HT1080 (cell line): ENCODE results near the gene SLC16A2. TPM values are rescaled to one million over a fixed set of nuclear protein-coding genes. Genes with fewer than 3 reads are reported as not detected.

ENCODE experiments used
- DNase-seq: peaks from one replicate; pipeline ENCODE4 v3.0.0-alpha.2; 2015; ENCODE audit warnings: low read depth
- polyA plus RNA-seq, 2 experiments: library from polyadenylated mRNA; depleted of rRNA; stranded (reverse); fragments of >200 nt; gene quantifications; 2 replicates each; pipeline ENCODE4 v1.2.3, GENCODE V29; 2015
- total RNA-seq: library from RNA; depleted of rRNA; stranded (reverse); fragments of >200 nt; shearing (Covaris generic); gene quantifications from 2 replicates; pipeline ENCODE4 v1.2.3, GENCODE V29; 2014; rRNA removed

The SLC16A2 gene
- total RNA-seq = 7.7 and 9.2 TPM in 2 replicates
- polyA plus RNA-seq (2015; cell fraction: cytosol; rRNA removed) = 1.9 and 2.0 TPM in 2 replicates
- 5.1 and 6.0 TPM in 2 replicates for polyA plus RNA-seq (2015; cell fraction: nucleus; rRNA removed)

DNA sequence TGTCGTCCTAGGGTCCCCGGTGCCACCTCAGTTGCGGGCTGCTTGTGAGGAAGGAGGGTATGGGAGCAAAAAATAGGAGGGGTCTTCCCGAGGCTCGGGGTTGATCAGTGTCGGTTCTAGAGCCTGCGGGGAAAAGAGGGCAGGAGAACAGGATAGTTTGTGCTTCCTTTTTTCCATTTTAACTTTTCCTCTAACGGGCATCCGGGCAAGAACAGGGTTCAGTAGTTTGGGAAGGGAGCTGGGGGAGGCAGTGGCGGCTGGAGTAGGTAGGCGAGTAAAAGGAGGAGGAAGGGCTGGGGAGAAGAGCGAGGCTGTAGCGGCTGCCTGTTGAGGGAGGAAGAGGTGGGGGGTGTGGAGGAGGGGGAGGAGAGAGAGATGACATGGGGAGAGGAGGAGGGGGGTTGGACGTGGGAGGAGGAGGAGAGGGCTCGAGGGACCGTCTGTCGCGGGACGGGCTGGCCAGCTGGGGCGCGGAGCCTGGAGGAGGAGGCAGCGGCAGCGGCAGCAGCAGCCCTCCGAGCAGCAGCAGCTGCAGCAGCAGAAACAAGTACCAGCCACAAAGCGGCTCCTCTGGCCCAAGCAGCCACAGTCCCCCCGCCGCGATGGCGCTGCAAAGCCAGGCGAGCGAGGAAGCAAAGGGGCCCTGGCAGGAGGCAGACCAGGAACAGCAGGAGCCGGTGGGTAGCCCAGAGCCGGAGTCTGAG lies at the start of gene SLC16A2:
Gene SLC16A2 (plus strand): TSS at position 458 of the 704 bp plus-strand sequence. CDS start 145 bp downstream, at position 603.
- DNase-seq = peak; percentile 69

DNA sequence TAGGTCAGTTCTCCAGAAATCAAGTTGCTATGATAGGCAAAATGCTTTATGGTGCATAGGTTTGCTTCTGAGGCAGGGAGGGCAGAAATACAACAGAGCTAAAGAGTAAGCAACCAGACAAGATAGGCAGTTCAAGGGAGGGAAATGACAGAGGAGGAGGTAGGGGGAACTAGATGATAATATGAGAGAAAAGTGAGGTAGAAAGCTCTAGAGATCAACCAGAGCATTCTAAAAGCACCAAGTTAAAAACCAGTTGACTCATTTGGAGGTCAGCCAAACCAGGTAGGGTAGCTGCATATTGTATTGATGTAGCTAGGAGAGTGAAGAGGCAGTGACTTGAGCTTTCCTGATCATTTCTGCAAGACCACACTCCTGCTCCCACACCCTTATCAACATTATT lies 49.0 kb upstream of the SLC16A2 start:
- DNase-seq = no peak

DNA sequence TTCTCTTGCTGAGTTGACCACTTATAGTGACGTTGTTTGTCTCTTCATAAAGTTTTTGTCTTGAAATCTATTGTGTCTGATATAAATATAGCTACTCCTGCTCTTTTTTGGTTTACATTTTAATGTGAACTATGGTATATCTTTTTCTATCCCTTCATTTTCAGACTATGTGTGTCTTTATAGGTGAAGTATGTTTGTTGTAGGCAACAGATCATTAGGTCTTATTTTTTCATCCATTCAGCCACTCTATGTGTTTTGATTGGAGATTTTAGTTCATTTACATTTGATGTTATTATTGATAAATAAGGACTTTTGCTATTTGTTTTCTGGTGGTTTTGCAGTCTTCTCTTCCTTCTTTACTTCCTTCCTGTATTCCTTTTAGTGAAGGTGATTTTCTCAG lies 44.0 kb upstream of the SLC16A2 start:
- no peak for DNase-seq

DNA sequence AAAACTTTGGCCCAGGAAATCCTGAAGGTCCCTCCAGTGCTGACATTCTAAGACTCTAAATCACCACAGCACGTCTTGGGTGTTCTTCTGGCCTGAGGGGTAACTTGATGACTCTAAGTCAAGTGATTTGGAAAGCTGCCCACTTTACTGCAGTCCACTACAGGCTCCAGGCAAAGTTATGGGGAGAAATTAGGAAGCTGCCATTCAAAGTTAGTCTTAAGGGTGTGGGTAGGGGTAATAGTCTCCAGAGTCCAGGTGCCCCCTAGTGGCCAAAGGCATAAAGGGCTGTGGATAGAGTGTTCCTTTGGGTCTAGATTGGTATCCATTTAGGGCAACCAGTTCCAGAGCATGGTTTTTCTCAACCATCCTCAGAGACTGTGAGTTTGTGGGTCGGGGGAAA lies 38.7 kb upstream of the SLC16A2 start:
- peak; percentile 74 for DNase-seq

DNA sequence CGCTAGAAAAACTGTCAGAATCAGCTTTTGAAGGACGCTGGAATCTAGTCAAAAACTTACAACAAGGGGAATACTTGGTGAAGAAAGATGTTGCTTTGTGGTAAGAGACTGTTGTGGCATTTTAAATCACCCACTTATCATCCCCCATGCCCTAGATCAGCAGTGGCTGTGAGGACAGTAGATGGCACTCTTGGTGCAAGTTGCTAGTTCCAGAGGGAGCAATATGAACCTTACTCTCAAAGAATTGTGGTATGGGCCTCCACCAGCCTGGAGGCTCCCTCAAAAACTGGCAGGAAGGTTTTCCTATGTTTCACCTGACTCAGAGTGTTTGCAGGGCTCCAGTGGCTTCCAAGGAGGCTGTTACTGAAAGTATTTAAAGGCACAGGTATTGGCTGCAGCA lies 37.7 kb upstream of the SLC16A2 start:
- peak; percentile 61 for DNase-seq

DNA sequence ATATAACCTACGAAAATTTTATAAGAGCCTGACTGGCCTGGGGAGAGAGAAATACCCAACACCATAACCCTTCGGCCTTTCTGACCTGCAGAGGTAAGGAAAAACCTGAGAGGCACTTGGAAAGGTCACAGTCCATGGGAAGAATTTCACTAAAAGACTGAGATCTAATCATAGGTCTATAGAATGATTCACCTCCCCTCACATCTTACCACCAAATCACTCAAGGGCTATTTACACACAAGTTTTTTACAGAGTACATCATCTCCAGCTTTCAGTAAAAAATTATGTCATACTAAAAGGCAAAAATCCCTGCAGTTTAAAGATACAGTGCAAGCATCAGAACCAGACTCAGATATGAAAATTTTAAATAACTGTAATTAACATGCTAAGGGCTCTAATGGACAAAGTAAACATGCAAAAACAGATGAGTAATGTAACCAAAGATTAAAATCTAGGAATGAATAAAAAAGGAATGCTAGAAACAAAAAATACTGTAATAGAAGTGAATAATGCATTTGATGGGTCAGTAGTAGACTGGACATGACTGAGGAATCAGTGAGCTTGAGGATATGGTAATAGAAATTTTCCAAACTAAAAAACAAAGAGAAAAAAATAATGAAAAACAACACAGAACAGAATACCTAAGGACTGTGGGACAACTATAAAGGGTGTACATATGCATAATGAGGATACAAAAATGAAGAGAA lies 32.1 kb upstream of the SLC16A2 start:
- DNase-seq = peak; percentile 11

DNA sequence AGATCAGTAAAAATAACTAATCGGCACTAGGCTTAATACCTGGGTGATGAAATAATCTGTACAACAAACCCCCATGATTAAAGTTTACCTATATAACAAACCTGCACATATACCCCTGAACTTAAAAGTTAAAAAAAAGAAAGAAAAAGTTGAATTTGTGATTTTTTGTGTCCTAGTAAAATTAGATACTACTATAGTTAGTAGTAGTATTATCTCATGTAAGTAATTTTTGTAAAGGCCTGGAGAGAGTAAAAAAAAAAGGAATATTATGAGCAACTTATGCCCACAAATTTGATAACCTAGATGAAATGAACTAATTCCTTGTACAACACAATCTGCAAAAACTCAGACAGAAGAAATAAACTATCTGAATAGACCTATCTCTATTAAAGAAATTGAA lies 25.7 kb upstream of the SLC16A2 start:
- DNase-seq = no peak

DNA sequence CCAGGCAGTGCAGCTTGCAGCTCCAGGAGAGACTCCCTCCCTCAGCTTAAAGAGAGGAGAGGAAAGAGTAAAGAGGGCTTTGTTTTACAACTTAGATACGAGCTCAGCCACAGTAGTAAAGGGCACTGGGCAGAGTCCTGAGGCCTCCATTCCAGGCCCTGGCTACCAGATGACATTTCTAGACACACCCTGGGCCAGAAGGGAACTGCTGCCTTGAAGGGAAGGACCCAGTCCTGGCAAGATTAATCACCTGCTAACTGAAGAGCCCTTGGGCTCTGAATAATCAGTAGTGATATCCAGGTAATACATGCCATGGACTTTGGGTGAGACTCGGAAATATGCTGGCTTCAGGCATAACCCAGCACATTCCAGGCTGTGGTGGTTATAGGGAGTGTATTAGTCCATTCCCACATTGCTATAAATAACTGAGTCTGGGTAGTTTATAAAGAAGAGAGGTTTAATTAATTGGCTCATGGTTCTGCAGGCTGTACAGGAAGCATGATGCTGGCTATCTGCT lies 15.3 kb upstream of the SLC16A2 start:
- DNase-seq = no peak

DNA sequence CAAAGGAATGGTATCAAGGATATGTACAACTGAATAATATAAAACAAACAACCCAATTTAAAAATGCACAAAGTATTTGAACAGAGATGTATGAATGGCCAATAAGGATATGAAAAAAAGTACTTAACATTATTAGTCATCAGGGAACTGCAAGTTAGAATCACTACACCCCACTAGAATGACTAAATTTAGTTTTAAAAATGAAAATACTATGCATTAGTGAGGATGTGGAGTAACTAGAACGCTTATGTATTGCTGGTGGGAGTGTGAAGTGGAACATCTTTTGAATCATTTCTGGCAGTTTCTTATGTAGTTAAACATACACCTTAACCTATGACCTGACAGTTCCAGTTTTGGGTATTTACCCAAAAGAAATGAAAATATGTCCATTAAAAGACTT lies 13.0 kb upstream of the SLC16A2 start:
- no peak for DNase-seq

DNA sequence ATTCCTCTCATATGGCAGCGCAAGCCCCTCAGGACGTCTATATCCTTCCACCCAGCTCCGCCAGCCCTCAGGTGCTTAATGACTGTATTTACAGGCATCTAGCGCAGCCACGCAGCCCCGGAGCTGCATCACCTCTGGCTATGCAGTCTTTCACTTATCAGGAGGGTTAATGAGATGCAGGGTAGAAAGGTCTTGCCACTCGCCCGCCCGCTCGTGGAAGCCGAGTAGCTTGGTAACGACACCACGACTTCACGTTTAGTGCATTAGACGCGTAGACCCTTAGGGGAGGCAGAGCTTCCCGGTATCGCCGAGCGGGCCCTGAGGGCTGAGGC lies 1.5 kb upstream of the SLC16A2 start:
- DNase-seq = no peak

DNA sequence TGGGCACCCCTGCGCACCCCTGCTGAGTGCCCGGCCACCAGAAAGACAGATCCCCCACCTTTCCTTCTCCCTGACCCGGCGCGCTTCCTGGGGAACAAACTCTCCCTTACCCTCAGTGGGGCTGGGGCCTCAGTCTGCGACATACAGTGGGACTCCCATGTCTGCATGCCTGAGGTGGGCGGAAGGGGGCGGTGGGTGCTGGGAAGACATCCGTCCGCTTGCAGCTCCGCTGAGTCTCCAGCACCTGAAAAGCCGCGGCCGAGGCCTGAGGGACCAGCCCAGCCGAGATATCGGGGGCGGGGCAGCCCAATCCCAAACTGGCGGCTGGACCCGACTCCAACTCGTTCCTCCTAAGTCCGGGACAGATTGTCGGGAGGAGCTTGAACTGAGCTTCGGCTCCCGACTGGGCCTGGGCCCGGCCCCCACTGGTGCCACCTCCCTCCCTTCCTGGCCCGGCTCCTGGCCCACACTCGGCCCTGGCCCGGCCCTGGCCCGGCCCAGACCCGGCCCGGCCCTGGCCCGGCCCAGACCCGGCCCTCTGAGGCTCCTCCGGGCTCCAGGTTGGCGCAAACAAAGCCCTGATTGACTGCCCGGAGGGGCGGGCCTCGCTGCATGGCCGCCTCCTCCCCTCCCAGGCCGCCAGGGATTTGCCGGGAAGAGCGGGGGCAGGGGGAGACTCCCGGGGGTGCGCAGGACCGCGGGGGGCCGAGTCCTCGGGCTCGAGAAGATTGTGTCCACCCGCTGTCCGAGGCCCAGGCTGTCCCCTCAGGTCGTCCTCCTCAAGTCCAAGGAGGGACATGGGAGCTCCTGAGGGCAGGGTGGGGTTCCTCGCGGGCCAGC lies 877 bp upstream of the SLC16A2 start:
- DNase-seq = peak; percentile 61

DNA sequence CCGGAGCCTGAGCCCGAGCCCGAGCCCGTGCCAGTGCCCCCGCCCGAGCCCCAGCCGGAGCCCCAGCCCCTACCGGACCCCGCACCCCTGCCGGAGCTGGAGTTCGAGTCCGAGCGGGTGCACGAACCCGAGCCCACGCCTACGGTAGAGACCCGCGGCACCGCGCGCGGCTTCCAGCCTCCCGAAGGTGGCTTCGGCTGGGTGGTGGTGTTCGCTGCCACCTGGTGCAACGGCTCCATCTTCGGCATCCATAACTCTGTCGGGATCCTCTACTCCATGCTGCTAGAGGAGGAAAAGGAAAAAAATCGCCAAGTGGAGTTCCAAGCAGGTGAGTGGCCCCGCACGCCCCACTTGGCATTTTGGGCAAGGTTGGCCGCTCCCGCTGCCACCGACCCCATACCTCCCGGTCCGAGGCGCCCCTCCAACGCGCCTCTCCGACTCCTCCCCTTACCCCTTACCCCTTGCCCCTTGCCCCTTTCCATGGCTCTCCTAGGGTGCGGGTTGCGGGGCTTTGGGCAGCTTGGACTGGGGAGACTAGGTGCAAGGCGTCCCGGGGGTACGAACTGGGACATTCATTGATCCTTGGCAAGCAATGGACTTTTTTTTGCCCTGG lies 553 bp downstream of the SLC16A2 start:
- no peak for DNase-seq

DNA sequence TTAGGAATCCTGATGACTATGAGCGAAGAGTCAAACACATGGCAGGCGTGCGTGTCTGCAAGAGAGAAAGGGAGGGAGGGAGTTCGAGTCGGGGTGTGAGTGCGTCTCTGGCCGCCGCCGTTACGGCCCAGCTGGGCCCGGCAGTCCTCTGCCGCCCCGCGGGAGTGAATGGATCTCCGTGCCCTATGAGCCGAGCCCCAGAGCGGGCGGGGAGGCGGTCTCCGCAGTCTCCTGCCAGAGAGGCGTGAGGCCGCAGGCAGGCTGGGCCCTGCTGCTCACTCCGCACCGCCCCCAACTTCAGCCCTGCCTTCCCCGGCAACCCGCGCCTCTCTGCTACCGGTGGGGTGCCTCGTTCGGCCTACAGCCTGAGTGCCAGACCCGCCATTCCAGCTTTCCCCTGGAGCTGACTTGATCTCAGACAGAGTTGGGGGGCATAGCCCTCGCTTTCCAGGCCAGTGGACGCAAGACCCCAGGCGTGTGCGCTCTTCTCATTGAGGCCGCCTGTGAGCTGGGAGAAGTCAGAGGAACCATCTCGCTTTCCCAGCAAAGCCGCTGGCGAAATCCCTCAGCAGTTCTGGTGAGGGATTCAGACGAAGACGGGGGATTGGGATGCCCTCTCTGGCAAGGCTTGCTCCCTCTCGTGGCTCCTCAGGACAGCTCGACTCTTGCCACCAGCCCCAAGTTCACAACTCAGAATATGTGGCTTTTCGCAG lies 1.4 kb downstream of the SLC16A2 start:
- DNase-seq = no peak

DNA sequence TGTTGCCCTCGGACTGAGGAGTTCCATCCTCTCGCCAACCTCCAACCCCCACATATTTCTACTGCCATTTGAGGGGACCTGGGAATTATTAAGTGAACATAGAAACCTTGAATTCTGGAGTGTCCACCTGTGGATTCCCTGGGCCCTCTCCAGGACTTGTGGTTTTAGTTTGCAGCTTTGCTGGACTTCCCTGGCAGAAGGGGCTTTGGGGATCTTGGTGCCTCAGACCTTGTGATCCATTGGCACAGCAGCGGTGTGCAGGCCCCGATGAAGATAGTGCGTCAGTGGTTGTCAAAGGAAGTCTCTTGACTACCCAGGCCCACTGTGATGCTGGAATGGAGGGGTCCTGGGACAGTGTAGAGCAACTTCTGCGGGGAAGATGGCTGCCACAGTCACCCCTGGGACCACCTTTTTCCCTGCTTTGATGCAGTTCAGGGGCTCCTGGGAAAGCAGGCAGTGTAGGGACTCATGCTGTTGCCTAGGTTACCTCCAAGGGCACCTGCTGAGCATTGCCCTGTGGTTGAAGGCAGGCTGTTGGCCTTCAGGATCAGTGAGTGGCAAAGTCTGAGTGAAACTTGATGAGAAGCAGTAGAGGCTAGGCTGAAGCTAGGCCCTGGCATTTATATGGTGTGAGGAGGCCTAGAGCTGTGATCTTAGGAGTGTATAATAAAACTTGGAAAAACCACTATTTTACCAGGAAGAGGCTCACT lies 2.2 kb downstream of the SLC16A2 start:
- DNase-seq = no peak

DNA sequence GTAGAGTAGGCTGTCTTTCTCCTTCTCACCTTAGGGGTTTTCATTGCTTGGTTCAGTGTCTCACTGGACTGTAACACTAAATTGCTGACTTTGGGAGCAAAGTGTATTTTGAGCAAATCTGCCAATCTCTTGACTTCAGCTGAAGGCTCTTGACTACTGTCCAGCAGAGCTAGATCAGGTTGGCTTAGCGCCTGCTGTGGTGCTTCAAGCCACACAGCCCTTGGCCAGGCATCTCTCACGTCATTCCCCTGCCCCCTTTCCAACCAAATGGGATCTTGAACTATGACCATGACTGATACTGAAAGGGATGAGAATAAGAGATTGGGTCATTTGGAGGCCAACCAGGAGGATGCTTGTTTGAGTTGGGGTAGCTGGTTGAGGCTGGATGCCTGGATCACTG lies 4.8 kb downstream of the SLC16A2 start:
- DNase-seq = no peak

DNA sequence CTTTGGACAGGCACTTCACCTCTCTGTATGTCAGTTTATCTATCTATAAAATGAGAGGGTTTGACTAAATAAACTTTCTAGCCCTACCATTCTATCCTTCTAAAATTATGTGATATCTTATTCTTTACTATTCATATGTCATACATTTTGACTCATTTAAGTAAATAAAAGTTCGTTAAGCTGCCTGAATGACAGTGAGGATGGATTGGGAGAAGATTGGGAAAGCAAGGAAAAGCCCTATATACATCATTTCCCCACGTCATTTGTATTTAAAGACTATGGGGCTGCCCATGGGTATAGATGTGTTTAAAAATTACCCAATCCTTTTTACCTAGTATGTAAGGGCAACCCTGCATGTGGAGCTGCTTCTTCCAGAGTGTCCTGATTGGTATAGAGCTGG lies 5.3 kb downstream of the SLC16A2 start:
- no peak for DNase-seq

DNA sequence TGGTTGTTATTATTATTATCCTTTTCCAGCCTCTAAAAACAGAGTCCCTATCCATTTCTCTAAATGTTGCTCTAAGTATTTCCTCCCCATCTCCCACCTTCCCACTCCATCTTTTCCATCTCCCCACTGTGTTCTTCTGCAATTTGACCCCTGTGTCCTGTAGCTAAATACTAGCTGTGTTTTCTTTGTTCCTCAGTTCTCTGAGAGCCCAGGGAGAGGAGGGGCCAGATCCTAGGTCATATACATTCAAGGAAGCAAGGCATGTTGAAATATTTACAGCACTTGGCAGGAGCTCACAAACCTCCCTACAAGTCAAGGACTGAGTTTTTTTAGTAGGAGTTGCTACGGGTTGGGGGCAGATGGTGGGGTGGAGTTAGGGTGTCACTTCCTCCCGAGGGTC lies 10.5 kb downstream of the SLC16A2 start:
- DNase-seq = no peak

DNA sequence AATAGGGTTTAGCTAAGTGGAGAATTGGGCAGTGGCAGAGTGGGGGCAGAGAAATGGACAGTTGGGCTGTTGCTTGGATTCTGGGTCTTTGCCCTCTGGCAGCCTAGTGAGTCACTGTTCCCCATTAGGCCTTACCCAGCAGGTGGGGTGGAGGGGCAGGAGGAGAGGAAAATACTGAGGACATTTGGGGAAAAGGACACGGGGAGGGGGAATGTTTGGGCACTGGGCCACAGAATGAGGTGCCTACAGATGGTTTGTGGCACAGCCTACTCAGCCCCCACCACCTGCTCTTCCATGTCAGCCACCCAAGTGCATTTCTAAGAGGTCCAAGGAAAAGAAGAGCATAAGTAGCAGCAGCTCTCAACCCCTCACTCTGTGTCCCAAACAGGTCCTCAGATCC lies 13.0 kb downstream of the SLC16A2 start:
- no peak for DNase-seq

DNA sequence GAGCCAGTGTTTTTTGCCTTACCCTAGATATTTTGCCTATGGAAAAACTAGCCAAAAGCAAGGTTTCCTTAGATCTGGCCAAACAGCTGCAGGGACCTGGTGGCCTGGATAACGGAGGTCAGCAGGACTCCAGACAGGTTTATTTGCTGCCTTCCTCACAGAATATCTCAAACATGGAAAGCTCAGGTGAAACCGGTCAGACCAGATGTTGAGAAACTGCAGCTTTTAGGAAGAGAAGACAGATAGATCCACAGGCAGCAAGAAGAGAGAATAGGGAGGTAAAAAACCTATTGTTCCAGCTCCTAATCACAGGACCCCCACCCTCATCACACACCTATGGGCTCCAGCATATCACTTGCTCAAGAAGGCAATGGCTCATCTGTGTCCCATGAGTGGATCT lies 16.2 kb downstream of the SLC16A2 start:
- DNase-seq = no peak

DNA sequence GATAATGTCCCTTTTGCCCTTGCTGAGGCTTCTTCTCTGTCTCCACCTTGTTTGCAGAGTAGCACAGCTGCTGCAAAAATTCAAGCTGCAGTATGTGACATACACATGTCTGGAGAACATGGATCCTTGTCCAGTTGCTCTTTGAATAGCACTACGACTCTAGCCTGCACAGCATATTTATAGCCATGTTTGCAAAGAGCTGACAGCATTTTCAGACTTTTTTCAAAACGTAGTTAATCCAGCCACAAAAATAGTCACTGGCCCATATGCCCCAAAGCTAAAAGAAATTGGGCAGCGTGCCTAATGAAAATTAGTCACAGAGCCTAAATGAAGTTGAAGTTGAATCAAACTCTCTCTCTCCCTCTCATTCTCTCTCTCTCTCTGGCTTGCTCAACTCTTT lies 17.5 kb downstream of the SLC16A2 start:
- no peak for DNase-seq
